HepG2 (cell line): ENCODE data around the gene CARMIL1. TPM values are rescaled to one million over a fixed set of nuclear protein-coding genes. Genes with fewer than 3 reads are reported as not detected.

Source experiments
- NFRKB ChIP-seq: fragments of 450-650 bp; IDR thresholded peaks from 2 replicates; pipeline ENCODE4 v1.6.1; 2017
- RFX1 ChIP-seq: fragments of 450-650 bp; IDR thresholded peaks from 2 replicates; pipeline ENCODE4 v1.6.1; 2017
- ZNF296 ChIP-seq: sonication (generic); formaldehyde crosslinking; conservative IDR thresholded peaks from 2 replicates; pipeline ENCODE4 v1.5.0; 2020; ENCODE audit warnings: mild to moderate bottlenecking, missing genetic modification reagents
- polyA plus RNA-seq, 8 experiments: library from polyadenylated mRNA; depleted of rRNA in 3 of 8; stranded (reverse) in 7 of 8; unstranded in 1 of 8; fragments of >200 nt; fragmentation: Illumina TruSeq in 4 of 8; extraction: Trizol in 4 of 8; gene quantifications; 2 replicates each; pipeline versions ENCODE4 v1.2.1 to v1.2.3, GENCODE V29; 2011 to 2016; ENCODE audit warnings: low read depth in 4 of 8, missing spikeins in 1 of 8, mixed read lengths in 1 of 8; ENCODE audit not compliant: insufficient read depth in 1 of 8
- total RNA-seq, 5 experiments: library from RNA; depleted of rRNA; stranded (reverse); fragments of >200 nt; fragmentation: Illumina TruSeq; extraction: Trizol; gene quantifications; 2 replicates each; pipeline ENCODE4 v1.2.3, GENCODE V29; 2016; ENCODE audit warnings: low read depth in 1 of 5
- TF ChIP-seq, protein P1 (sequence below): sonication (generic); formaldehyde crosslinking; conservative IDR thresholded peaks from 2 replicates; pipeline ENCODE4 v1.4.0; 2020; ENCODE audit warnings: missing genetic modification reagents
- TF ChIP-seq, protein P2 (sequence below): IDR thresholded peaks from 2 replicates; pipeline ENCODE4 v1.6.1; 2016; ENCODE audit warnings: missing compliant biosample characterization, missing genetic modification reagents, borderline replicate concordance
- TF ChIP-seq, protein P3 (sequence below): sonication (generic); formaldehyde crosslinking; IDR thresholded peaks from 2 replicates; pipeline ENCODE4 v1.4.0; 2020; ENCODE audit warnings: mild to moderate bottlenecking, missing genetic modification reagents, borderline replicate concordance

The CARMIL1 gene
- total and polyA plus RNA-seq, 2 of the 13 experiments (the other 11 are each of a cell fraction or from before 2014, with no cell fraction given): 1.8 to 2.6 TPM

DNA sequence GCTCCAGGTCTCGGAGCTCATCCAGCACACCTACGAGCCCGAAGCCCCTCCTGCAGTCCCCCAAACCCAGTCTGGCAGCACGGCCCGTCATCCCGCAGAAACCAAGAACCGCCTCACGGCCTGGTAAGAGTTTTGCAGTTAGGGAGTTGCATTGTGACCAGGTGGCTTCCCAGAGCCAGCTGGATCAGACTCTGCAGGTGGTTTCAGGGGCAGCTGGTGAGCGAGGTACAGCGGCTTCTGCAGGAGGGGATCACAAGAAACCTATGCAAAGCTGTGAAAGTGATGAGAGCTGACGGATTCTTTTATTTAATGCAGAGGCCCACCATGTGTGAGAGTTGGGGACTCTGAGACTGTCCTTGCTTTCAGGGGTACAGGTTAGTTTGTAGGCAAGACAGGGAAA is 327.0 kb downstream of the CARMIL1 start (continued):
- TF ChIP-seq, protein P1, sequence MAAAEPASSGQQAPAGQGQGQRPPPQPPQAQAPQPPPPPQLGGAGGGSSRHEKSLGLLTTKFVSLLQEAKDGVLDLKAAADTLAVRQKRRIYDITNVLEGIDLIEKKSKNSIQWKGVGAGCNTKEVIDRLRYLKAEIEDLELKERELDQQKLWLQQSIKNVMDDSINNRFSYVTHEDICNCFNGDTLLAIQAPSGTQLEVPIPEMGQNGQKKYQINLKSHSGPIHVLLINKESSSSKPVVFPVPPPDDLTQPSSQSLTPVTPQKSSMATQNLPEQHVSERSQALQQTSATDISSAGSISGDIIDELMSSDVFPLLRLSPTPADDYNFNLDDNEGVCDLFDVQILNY (CRISPR knock-in tag): no peak
- no peak for TF ChIP-seq NFRKB
- TF ChIP-seq, protein P2, sequence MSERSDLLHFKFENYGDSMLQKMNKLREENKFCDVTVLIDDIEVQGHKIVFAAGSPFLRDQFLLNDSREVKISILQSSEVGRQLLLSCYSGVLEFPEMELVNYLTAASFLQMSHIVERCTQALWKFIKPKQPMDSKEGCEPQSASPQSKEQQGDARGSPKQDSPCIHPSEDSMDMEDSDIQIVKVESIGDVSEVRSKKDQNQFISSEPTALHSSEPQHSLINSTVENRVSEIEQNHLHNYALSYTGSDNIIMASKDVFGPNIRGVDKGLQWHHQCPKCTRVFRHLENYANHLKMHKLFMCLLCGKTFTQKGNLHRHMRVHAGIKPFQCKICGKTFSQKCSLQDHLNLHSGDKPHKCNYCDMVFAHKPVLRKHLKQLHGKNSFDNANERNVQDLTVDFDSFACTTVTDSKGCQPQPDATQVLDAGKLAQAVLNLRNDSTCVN: no peak
- TF ChIP-seq ZNF296 (CRISPR knock-in tag): no peak
- TF ChIP-seq RFX1: no peak
- TF ChIP-seq, protein P3, sequence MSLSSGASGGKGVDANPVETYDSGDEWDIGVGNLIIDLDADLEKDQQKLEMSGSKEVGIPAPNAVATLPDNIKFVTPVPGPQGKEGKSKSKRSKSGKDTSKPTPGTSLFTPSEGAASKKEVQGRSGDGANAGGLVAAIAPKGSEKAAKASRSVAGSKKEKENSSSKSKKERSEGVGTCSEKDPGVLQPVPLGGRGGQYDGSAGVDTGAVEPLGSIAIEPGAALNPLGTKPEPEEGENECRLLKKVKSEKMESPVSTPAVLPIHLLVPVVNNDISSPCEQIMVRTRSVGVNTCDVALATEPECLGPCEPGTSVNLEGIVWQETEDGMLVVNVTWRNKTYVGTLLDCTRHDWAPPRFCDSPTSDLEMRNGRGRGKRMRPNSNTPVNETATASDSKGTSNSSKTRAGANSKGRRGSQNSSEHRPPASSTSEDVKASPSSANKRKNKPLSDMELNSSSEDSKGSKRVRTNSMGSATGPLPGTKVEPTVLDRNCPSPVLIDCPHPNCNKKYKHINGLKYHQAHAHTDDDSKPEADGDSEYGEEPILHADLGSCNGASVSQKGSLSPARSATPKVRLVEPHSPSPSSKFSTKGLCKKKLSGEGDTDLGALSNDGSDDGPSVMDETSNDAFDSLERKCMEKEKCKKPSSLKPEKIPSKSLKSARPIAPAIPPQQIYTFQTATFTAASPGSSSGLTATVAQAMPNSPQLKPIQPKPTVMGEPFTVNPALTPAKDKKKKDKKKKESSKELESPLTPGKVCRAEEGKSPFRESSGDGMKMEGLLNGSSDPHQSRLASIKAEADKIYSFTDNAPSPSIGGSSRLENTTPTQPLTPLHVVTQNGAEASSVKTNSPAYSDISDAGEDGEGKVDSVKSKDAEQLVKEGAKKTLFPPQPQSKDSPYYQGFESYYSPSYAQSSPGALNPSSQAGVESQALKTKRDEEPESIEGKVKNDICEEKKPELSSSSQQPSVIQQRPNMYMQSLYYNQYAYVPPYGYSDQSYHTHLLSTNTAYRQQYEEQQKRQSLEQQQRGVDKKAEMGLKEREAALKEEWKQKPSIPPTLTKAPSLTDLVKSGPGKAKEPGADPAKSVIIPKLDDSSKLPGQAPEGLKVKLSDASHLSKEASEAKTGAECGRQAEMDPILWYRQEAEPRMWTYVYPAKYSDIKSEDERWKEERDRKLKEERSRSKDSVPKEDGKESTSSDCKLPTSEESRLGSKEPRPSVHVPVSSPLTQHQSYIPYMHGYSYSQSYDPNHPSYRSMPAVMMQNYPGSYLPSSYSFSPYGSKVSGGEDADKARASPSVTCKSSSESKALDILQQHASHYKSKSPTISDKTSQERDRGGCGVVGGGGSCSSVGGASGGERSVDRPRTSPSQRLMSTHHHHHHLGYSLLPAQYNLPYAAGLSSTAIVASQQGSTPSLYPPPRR (CRISPR knock-in tag): no peak
